ENCODE data around the gene LEMD1.

DNA sequence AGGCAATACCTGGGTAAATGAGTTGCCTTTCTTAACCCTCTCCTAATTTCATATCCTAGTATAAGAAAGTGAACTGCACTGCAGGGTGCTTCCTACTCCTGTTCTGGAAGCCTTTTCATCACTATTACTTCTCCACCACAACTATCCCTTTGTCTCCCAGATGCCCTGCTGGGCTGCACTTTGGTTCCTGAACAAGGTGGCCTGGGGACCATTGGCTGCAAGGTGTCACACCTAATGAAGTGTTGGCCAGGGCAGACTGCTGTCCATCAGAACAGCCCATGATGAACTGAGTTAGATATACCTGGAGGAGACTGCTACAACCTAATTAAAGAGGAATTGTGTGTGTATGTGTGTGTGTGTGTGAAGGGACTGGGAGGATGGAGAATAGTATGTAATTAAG is 63.3 kb downstream of the LEMD1 start:
- no peak for TF ChIP-seq POLR2AphosphoS5 (IDR thresholded peaks at IDR 0.05)
- TF ChIP-seq, protein P1, sequence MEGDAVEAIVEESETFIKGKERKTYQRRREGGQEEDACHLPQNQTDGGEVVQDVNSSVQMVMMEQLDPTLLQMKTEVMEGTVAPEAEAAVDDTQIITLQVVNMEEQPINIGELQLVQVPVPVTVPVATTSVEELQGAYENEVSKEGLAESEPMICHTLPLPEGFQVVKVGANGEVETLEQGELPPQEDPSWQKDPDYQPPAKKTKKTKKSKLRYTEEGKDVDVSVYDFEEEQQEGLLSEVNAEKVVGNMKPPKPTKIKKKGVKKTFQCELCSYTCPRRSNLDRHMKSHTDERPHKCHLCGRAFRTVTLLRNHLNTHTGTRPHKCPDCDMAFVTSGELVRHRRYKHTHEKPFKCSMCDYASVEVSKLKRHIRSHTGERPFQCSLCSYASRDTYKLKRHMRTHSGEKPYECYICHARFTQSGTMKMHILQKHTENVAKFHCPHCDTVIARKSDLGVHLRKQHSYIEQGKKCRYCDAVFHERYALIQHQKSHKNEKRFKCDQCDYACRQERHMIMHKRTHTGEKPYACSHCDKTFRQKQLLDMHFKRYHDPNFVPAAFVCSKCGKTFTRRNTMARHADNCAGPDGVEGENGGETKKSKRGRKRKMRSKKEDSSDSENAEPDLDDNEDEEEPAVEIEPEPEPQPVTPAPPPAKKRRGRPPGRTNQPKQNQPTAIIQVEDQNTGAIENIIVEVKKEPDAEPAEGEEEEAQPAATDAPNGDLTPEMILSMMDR (IDR thresholded peaks at IDR 0.05) = no peak

All from stomach (tissue), 4 donors.